DOHH2 (cell line): ENCODE data around the gene LPCAT2.

Experiments
- EZH2phosphoT487 ChIP-seq: fragments of 200-600 bp; sonication (generic); IDR thresholded peaks from 2 replicates; pipeline ENCODE4 v1.6.1; 2017; ENCODE audit warnings: borderline replicate concordance, mild to moderate bottlenecking, antibody characterized with exemption, low read length, moderate library complexity, mixed read lengths
- TF ChIP-seq, protein P1 (sequence below): fragments of 200-600 bp; sonication (generic); IDR thresholded peaks from one replicate; pipeline ENCODE4 v1.5.1; 2014; ENCODE audit warnings: antibody characterized with exemption, mild to moderate bottlenecking, low read depth, low read length; ENCODE audit not compliant: poor library complexity, severe bottlenecking

DNA sequence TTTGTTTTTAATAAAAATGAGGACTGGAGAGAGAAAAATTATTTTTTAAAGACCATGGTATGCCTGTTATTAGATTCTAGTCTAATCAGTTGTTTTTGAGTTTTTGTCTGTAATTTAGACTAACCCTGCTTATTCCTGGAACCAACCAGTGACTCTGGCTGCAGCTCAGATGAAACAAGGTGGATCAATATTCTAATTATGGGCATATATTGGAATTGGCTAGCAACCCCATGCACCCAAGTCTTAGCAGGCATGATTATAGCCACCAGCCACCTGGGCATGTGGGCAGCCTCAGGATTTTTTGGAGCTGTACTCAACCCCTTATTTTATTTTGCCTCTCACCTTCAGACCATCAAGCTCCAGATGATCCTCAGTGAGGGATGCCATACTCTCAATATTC, 125.3 kb downstream of the LPCAT2 start:
- TF ChIP-seq, protein P1, sequence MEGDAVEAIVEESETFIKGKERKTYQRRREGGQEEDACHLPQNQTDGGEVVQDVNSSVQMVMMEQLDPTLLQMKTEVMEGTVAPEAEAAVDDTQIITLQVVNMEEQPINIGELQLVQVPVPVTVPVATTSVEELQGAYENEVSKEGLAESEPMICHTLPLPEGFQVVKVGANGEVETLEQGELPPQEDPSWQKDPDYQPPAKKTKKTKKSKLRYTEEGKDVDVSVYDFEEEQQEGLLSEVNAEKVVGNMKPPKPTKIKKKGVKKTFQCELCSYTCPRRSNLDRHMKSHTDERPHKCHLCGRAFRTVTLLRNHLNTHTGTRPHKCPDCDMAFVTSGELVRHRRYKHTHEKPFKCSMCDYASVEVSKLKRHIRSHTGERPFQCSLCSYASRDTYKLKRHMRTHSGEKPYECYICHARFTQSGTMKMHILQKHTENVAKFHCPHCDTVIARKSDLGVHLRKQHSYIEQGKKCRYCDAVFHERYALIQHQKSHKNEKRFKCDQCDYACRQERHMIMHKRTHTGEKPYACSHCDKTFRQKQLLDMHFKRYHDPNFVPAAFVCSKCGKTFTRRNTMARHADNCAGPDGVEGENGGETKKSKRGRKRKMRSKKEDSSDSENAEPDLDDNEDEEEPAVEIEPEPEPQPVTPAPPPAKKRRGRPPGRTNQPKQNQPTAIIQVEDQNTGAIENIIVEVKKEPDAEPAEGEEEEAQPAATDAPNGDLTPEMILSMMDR: no peak
- TF ChIP-seq EZH2phosphoT487: no peak
